ENCODE results near the gene EEF2KMT.

GRCh38 chr16:5062051-5062450, 35.5 kb downstream of the EEF2KMT start:
- no peak for TF ChIP-seq CTCF (IDR thresholded peaks at IDR 0.05)
- TF ChIP-seq EP300 (IDR thresholded peaks at IDR 0.05), result no peak
